Renal cortical epithelial cell (primary cell): ENCODE data around the gene ENPP5. TPM values are rescaled to one million over a fixed set of nuclear protein-coding genes. Genes with fewer than 3 reads are reported as not detected.

Source experiments
- total RNA-seq: library from RNA; depleted of rRNA; stranded (reverse); fragments of >200 nt; gene quantifications from 2 replicates; pipeline ENCODE4 v1.2.3, GENCODE V29; 2014

ENPP5 gene
- total RNA-seq, 1 donor from 2014 or later = 9.3 TPM

Other genes starting within 250 kb of the ENPP5 start
- gene CLIC5, start 155.1 kb downstream of the ENPP5 start, total RNA-seq = 0.35 and 3.5 TPM in 2 replicates
- gene ENPP4, start 41.0 kb downstream of the ENPP5 start, total RNA-seq = 9.1 and 25.5 TPM in 2 replicates